ENCODE results near the gene SKIC3.

The SKIC3 gene

DNA sequence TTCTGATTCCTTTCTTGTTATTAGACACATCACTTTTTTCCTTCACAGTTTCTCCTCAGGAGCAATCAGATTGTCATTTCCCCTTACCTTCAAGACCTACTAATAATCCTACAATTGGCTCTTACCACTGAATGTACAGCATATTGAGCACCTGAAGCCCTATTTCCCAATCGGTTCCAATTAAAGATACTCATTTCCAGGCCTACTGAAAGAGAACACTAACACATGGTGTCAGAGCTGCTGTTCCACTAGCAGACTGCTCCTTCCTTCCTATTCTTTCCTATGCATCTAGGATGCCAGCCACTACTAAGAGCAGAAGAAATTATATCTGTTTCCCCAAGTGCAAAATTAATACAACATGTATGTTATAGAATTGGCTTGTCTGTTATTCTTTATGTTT, 34.6 kb downstream of the SKIC3 start:
- TF ChIP-seq JUND (IDR thresholded peaks at IDR 0.05; ENCODE audit: low read depth): no peak
- in situ Hi-C loops (cut with HindIII; ENCODE audit: low pct_unique_long_range_greater_than_20kb, low sequenced_read_pairs): no loop called here

DNA sequence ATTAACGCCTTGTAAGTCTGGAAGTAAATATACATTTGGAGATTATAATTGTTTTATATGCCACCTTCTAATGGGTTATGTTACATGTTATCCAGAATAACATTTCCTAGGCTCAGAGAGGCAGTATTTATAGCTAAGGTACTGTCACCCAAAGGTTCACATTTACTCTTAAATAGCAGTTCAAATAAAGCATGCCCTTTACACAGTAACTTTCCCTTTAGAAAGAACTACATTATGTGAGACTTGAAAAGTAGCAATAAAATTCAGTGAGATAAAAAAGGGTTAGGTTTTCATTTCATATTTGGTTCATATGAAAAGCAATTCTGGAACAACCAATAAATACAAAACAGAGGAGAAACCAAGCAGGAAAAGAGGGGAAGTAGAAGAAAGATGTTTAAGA, 35.1 kb downstream of the SKIC3 start:
- no peak for DNase-seq (ENCODE audit: low read depth in 1 of 2, low spot score in 1 of 2)
- TF ChIP-seq JUND (IDR thresholded peaks at IDR 0.05; ENCODE audit: low read depth): no peak
- in situ Hi-C loops (cut with HindIII; ENCODE audit: low pct_unique_long_range_greater_than_20kb, low sequenced_read_pairs): no loop called here

More for the DNA sequence above, 34.6 kb downstream of the SKIC3 start:
- no peak for DNase-seq (ENCODE audit: low read depth in 1 of 2, low spot score in 1 of 2)

DNA sequence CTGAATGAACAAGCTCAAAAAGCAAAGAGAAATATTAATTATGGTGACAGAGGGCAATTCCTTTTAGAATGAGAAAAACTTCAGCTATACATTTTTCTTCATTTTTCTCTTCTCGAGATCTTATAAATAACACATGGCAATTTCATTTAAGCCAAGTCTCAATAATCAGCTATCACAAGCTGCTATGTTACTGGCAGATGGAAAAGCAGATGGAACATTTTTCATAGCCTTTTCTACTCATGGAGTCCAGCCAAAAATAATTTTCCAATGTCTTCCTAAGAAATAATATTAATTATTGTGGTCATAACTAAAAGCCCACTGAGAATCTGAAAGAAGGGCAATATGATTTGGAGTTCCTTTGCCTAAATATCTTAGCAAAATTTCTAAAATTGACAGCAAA, 35.6 kb downstream of the SKIC3 start:
- no peak for TF ChIP-seq JUND (IDR thresholded peaks at IDR 0.05; ENCODE audit: low read depth)
- no peak for DNase-seq (ENCODE audit: low read depth in 1 of 2, low spot score in 1 of 2)
- in situ Hi-C loops (cut with HindIII; ENCODE audit: low pct_unique_long_range_greater_than_20kb, low sequenced_read_pairs): no loop called here

DNA sequence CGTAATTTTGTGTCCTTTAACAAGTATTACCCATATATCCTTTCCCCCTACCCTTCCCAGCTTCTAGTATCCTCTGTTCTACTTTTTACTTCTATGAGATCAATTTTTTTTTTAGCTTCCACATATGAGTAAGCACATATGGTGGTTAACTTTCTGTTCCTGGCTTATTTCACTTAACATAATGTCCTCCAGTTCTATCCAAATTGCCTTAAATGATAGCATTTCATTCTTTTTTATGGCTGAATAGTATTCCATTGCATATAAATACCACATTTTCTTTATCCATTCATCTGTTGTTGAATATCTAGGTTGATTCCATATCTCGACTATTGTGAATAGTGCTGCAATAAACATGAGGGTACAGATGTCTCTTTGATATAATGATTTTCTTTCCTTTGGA, 36.4 kb downstream of the SKIC3 start:
- in situ Hi-C loops (cut with HindIII; ENCODE audit: low pct_unique_long_range_greater_than_20kb, low sequenced_read_pairs): no loop called here
- no peak for DNase-seq (ENCODE audit: low read depth in 1 of 2, low spot score in 1 of 2)
- no peak for TF ChIP-seq JUND (IDR thresholded peaks at IDR 0.05; ENCODE audit: low read depth)

DNA sequence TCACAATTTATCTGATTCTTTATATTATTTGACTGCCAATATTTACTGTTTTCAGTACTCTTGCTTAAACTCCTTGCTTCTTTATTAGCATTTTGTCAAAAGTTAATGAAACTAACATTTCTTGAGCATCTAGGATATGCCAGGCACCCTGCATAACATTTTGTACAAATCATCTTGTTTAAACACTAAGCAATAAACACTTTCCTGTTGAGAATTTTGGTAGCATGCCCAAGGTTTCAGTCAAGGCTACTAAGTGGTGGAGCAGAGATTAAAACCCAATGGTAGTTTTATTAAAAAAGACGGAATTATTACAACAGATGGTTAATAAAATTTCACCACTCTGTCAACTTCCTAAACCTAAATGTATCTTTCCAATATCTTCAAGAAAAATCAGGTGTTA, 43.2 kb downstream of the SKIC3 start:
- in situ Hi-C loops (cut with HindIII; ENCODE audit: low pct_unique_long_range_greater_than_20kb, low sequenced_read_pairs): no loop called here
- DNase-seq (ENCODE audit: low read depth in 1 of 2, low spot score in 1 of 2): no peak
- no peak for TF ChIP-seq JUND (IDR thresholded peaks at IDR 0.05; ENCODE audit: low read depth)

DNA sequence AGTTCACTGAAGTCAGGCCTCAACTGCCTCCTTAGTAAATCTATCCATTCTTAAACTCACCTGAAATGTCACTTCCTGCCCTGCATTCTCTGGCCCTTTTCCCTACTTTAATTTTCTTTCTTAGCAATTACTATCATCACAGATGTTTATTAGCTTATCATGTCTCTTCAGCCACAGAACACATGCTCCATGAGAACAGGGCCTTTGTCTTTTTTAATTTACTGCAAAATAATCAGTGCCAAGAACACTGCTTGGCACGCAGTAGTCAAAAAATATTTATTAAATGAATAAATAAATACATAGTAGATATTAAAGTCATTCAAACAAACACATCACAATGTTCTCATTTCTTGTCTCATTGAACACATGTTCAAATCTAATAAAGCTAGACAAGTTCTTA, 46.2 kb downstream of the SKIC3 start:
- TF ChIP-seq JUND (IDR thresholded peaks at IDR 0.05; ENCODE audit: low read depth): no peak
- no peak for DNase-seq (ENCODE audit: low read depth in 1 of 2, low spot score in 1 of 2)
- in situ Hi-C loops (cut with HindIII; ENCODE audit: low pct_unique_long_range_greater_than_20kb, low sequenced_read_pairs): no loop called here
